ENCODE data around the gene BPIFB6.

- TF ChIP-seq POLR2AphosphoS5 (IDR thresholded peaks at IDR 0.05; ENCODE audit: insufficient read depth, low read depth, low read length) (no peak), POLR2A (IDR thresholded peaks at IDR 0.05; ENCODE audit: low read depth, low read length) (no peak), CTCF (IDR thresholded peaks at IDR 0.05; ENCODE audit: extremely low read depth in 1 of 2, insufficient read depth in 1 of 2, low read depth in 1 of 2, low read length in 2 of 2) (no peak), GATA2 (IDR thresholded peaks at IDR 0.05; ENCODE audit: insufficient read depth, insufficient read length, low read depth, low read length) (no peak), MAX (IDR thresholded peaks at IDR 0.05; ENCODE audit: insufficient read depth, insufficient read length) (no peak), EZH2 (IDR thresholded peaks at IDR 0.05; ENCODE audit: borderline replicate concordance, low read depth, low read length, severe bottlenecking) (no peak), MYC (IDR thresholded peaks at IDR 0.05; ENCODE audit: low read depth, low read length) (no peak), FOS (IDR thresholded peaks at IDR 0.05; ENCODE audit: borderline replicate concordance, insufficient read depth, low read length) (no peak)
Measured at GRCh38 chr20:32999603-33000250, 31.7 kb upstream of the BPIFB6 start.

Data from endothelial cell of umbilical vein (primary cell).